Endothelial cell of umbilical vein (primary cell): ENCODE results near the gene OR1I1. TPM values are rescaled to one million over a fixed set of nuclear protein-coding genes. Genes with fewer than 3 reads are reported as not detected.

Experiments used
- BruUV-seq: library from RNA; stranded (reverse); fragments of 400-500 nt; replicated peaks from 2 replicates; lab custom pipeline; 2021; lab: Mats Ljungman, UMichigan
- CTCF ChIA-PET: fragments of 300-600, 350-600 bp; sonication (Branson Sonifier 250); formaldehyde crosslinking; loops from one replicate; lab custom pipeline; 2021; ENCODE audit warnings: antibody characterized with exemption, inconsistent platforms; lab: Charles Lee
- POLR2A ChIA-PET: fragments of 300-600, 350-600 bp; sonication (Branson Sonifier 250); formaldehyde crosslinking; loops from one replicate; lab custom pipeline; 2021; ENCODE audit warnings: antibody characterized with exemption, inconsistent platforms; lab: Charles Lee
- DNase-seq: peaks from one replicate; pipeline ENCODE4 v3.0.0-alpha.2; 2011; ENCODE audit warnings: low read depth, low spot score
- FAIRE-seq: peaks from 2 replicates; lab custom pipeline; 2011; peaks lifted over from hg19 to GRCh38; lab: Jason Lieb, UNC
- H2AFZ ChIP-seq: 2 replicates; pipeline ENCODE4 v1.6.0; 2012; ENCODE audit warnings: low read depth, low read length, control low read depth, inconsistent platforms
- H3K27ac ChIP-seq: 2 replicates; pipeline ENCODE4 v1.5.1; 2011; ENCODE audit warnings: low read depth, mild to moderate bottlenecking, control low read depth, low read length, moderate library complexity; ENCODE audit not compliant: insufficient read depth
- H3K27me3 ChIP-seq, 2 experiments: 2 replicates each; pipeline versions ENCODE4 v1.6.0 to v1.6.1; 2011; ENCODE audit warnings: low read length in 2 of 2, mixed read lengths in 1 of 2; ENCODE audit not compliant: control insufficient read depth in 2 of 2, insufficient read depth in 2 of 2
- H3K36me3 ChIP-seq, 2 experiments: 2 replicates in 1 of 2; 3 replicates in 1 of 2; pipeline ENCODE4 v1.5.1; 2011; ENCODE audit warnings: low read length in 2 of 2, mild to moderate bottlenecking in 1 of 2, moderate library complexity in 1 of 2; ENCODE audit not compliant: control insufficient read depth in 2 of 2, insufficient read depth in 2 of 2; ENCODE audit errors: extremely low read depth in 1 of 2
- H3K4me1 ChIP-seq: 3 replicates; pipeline ENCODE4 v1.5.1; 2011; ENCODE audit warnings: mild to moderate bottlenecking, low read length; ENCODE audit not compliant: control insufficient read depth, insufficient read depth; ENCODE audit errors: extremely low read depth
- H3K4me2 ChIP-seq: 2 replicates; pipeline ENCODE4 v1.6.1; 2011; ENCODE audit warnings: low read length, control low read depth, mixed read lengths; ENCODE audit not compliant: insufficient read depth
- H3K4me3 ChIP-seq, 3 experiments: fragments of 200-600 bp in 1 of 3; sonication (generic), shearing (Covaris generic) in 1 of 3; replicated peaks in 1 of 3; 2 replicates each; pipeline ENCODE4 v1.5.1; 2011 to 2016; ENCODE audit warnings: control low read depth in 3 of 3, low read length in 3 of 3, mild to moderate bottlenecking in 2 of 3, inconsistent platforms in 1 of 3, low read depth in 1 of 3, moderate library complexity in 1 of 3; ENCODE audit not compliant: insufficient read depth in 1 of 3
- H3K79me2 ChIP-seq: 2 replicates; pipeline ENCODE4 v1.6.0; 2012; ENCODE audit warnings: low read length, inconsistent platforms; ENCODE audit not compliant: control insufficient read depth, insufficient read depth
- H3K9ac ChIP-seq: replicated peaks from 2 replicates; pipeline ENCODE3; 2011; ENCODE audit warnings: low read length, control low read depth; ENCODE audit not compliant: insufficient read depth; ENCODE audit errors: extremely low read depth
- H3K9me1 ChIP-seq: replicated peaks from 3 replicates; pipeline ENCODE4 v1.6.0; 2011; ENCODE audit warnings: mild to moderate bottlenecking, low read length; ENCODE audit not compliant: control insufficient read depth, insufficient read depth; ENCODE audit errors: extremely low read depth
- H3K9me3 ChIP-seq: replicated peaks from 2 replicates; pipeline ENCODE4 v1.5.1; 2012; ENCODE audit warnings: low read length, inconsistent platforms; ENCODE audit not compliant: control insufficient read depth, insufficient read depth
- H4K20me1 ChIP-seq: replicated peaks from 2 replicates; pipeline ENCODE3; 2011; ENCODE audit warnings: mild to moderate bottlenecking, low read length; ENCODE audit not compliant: control insufficient read depth, insufficient read depth; ENCODE audit errors: extremely low read depth
- EZH2 ChIP-seq: IDR thresholded peaks from 2 replicates; pipeline ENCODE4 v1.6.1; 2012; ENCODE audit warnings: borderline replicate concordance, low read depth, mild to moderate bottlenecking, moderate library complexity, low read length, inconsistent platforms; ENCODE audit not compliant: severe bottlenecking
- FOS ChIP-seq: IDR thresholded peaks from 2 replicates; pipeline ENCODE4 v1.6.1; 2011; ENCODE audit warnings: mild to moderate bottlenecking, low read length, moderate library complexity, borderline replicate concordance; ENCODE audit not compliant: insufficient read depth
- GATA2 ChIP-seq: IDR thresholded peaks from 2 replicates; pipeline ENCODE4 v1.7.0; 2011; ENCODE audit warnings: low read depth, mild to moderate bottlenecking, moderate library complexity, mixed read lengths, low read length; ENCODE audit not compliant: insufficient read length, insufficient read depth
- JUN ChIP-seq: IDR thresholded peaks from 2 replicates; pipeline ENCODE4 v1.6.1; 2011; ENCODE audit warnings: borderline replicate concordance, low read depth; ENCODE audit not compliant: insufficient read length, insufficient read depth
- MYC ChIP-seq: IDR thresholded peaks from one replicate; pipeline ENCODE4 v1.6.1; 2011; ENCODE audit warnings: mild to moderate bottlenecking, low read depth, low read length
- POLR2A ChIP-seq: IDR thresholded peaks from 2 replicates; pipeline ENCODE4 v1.6.1; 2012; ENCODE audit warnings: low read depth, mild to moderate bottlenecking, control low read depth, low read length
- POLR2AphosphoS5 ChIP-seq: IDR thresholded peaks from 2 replicates; pipeline ENCODE4 v1.6.1; 2012; ENCODE audit warnings: low read depth, mild to moderate bottlenecking, control low read depth, low read length, moderate library complexity; ENCODE audit not compliant: insufficient read depth
- dilution Hi-C: fragments of 300-500 bp; cut with MboI; formaldehyde crosslinking; loops from one replicate; pipeline ENCODE4 v1.15.0; 2019; ENCODE audit warnings: low sequenced_read_pairs; ENCODE audit not compliant: extremely low pct_ligation_motif_present
- intact Hi-C: fragments of 100-400 bp; cut with micrococcal nuclease; formaldehyde crosslinking; loops from one replicate; pipeline ENCODE4 v1.10.0; 2022
- polyA plus RNA-seq, 4 experiments: library from polyadenylated mRNA; depleted of rRNA in 3 of 4; stranded (reverse) in 3 of 4; unstranded in 1 of 4; fragments of >200 nt; gene quantifications; 2 replicates each; pipeline versions ENCODE4 v1.2.1 to v1.2.3, GENCODE V29; 2011 to 2012; ENCODE audit warnings: missing spikeins in 1 of 4
- total RNA-seq: library from RNA; stranded (reverse); gene quantifications from 2 replicates; pipeline ENCODE4 v1.2.3, GENCODE V29; 2021
- TF ChIP-seq, protein P1 (sequence below): IDR thresholded peaks from 2 replicates; pipeline ENCODE4 v1.6.1; 2011; ENCODE audit not compliant: insufficient read depth, insufficient read length
- TF ChIP-seq, protein P2 (sequence below), 2 donors: IDR thresholded peaks; 1 replicate in 1 of 2; 2 replicates in 1 of 2; pipeline ENCODE4 v1.5.1; 2011; ENCODE audit warnings: low read length in 2 of 2, mild to moderate bottlenecking in 2 of 2, moderate library complexity in 2 of 2, control low read depth in 1 of 2, inconsistent platforms in 1 of 2, low read depth in 1 of 2; ENCODE audit not compliant: insufficient read depth in 1 of 2; ENCODE audit errors: extremely low read depth in 1 of 2

Gene OR1I1
- total and polyA plus RNA-seq, 2 donors (not counting 3 experiments of a cell fraction or from before 2014, with no cell fraction given): not detected

- no peaks in the 10 kb centered on the region for H3K4me1 ChIP-seq
- H3K36me3 ChIP-seq: no peaks in the 10 kb centered on the region
- intact Hi-C loops: no loop called here
- H4K20me1 ChIP-seq: no peaks in the 10 kb centered on the region
- no peaks in the 10 kb centered on the region for H3K9me1 ChIP-seq
- H3K9ac ChIP-seq: no peak overlapping the region
- no TSS peak for BruUV-seq
- no peak overlapping the region for H3K27ac ChIP-seq
- no peak overlapping the region for H3K4me3 ChIP-seq
- DNase-seq (no peak), FAIRE-seq (no peak)
- ChIA-PET CTCF (no interaction called here), POLR2A (no interaction called here)
- no peak overlapping the region for H2AFZ ChIP-seq
- TF ChIP-seq, protein P1, sequence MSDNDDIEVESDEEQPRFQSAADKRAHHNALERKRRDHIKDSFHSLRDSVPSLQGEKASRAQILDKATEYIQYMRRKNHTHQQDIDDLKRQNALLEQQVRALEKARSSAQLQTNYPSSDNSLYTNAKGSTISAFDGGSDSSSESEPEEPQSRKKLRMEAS: no peak
- TF ChIP-seq JUN: no peak
- TF ChIP-seq FOS: no peak
- TF ChIP-seq EZH2: no peak
- TF ChIP-seq POLR2A: no peak
- no peak for TF ChIP-seq POLR2AphosphoS5
- no peak for TF ChIP-seq MYC
- TF ChIP-seq GATA2: no peak
- TF ChIP-seq, protein P2, sequence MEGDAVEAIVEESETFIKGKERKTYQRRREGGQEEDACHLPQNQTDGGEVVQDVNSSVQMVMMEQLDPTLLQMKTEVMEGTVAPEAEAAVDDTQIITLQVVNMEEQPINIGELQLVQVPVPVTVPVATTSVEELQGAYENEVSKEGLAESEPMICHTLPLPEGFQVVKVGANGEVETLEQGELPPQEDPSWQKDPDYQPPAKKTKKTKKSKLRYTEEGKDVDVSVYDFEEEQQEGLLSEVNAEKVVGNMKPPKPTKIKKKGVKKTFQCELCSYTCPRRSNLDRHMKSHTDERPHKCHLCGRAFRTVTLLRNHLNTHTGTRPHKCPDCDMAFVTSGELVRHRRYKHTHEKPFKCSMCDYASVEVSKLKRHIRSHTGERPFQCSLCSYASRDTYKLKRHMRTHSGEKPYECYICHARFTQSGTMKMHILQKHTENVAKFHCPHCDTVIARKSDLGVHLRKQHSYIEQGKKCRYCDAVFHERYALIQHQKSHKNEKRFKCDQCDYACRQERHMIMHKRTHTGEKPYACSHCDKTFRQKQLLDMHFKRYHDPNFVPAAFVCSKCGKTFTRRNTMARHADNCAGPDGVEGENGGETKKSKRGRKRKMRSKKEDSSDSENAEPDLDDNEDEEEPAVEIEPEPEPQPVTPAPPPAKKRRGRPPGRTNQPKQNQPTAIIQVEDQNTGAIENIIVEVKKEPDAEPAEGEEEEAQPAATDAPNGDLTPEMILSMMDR (IDR thresholded peaks at IDR 0.05; ENCODE audit: extremely low read depth in 1 of 2, insufficient read depth in 1 of 2, low read depth in 1 of 2, low read length in 2 of 2): no peak
- dilution Hi-C loops: no loop called here
- H3K9me3 ChIP-seq: no peaks in the 10 kb centered on the region
- H3K4me2 ChIP-seq: no peak overlapping the region
- no peaks in the 10 kb centered on the region for H3K79me2 ChIP-seq
- no peaks in the 10 kb centered on the region for H3K27me3 ChIP-seq
These were observed 8.9 kb upstream of the OR1I1 start for GRCh38 chr19:15072930-15073647.
